ENCODE measurements around the gene PJVK.

DNA sequence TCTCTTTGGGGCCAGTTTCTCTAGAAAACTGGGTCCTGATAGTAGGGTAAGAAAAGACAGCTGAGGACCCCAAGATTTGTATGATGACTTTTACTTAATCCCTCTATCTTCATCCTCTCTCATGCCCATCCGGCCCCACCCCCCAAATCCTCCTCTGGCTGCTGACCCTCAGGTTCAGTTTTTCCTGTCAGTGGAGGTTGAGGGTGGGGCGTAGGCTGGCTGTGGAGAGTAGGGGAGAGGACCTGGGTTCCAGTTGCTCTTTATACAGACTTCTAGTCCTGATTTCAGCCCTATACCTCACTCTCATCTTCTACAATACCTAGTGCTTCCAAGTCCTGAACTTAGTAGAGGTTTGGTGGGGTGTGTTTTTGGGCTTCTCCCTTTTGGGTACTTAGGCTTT, 57.5 kb downstream of the PJVK start:
- TF ChIP-seq, protein P1, sequence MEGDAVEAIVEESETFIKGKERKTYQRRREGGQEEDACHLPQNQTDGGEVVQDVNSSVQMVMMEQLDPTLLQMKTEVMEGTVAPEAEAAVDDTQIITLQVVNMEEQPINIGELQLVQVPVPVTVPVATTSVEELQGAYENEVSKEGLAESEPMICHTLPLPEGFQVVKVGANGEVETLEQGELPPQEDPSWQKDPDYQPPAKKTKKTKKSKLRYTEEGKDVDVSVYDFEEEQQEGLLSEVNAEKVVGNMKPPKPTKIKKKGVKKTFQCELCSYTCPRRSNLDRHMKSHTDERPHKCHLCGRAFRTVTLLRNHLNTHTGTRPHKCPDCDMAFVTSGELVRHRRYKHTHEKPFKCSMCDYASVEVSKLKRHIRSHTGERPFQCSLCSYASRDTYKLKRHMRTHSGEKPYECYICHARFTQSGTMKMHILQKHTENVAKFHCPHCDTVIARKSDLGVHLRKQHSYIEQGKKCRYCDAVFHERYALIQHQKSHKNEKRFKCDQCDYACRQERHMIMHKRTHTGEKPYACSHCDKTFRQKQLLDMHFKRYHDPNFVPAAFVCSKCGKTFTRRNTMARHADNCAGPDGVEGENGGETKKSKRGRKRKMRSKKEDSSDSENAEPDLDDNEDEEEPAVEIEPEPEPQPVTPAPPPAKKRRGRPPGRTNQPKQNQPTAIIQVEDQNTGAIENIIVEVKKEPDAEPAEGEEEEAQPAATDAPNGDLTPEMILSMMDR (conservative IDR thresholded peaks at IDR 0.05; ENCODE audit: low read length): no peak
- no peak for TF ChIP-seq EZH2phosphoT487 (IDR thresholded peaks at IDR 0.05; ENCODE audit: borderline replicate concordance, low read depth, low read length)

Measured in OCI-LY7 (cell line).